ENCODE measurements around the gene CEMIP.

- TF ChIP-seq POLR2A (IDR thresholded peaks at IDR 0.05) (no peak), CTCF (IDR thresholded peaks at IDR 0.05) (no peak)
These were observed 203.0 kb downstream of the CEMIP start for GRCh38 chr15:80982205-80982604.
